LNCaP clone FGC (cell line): ENCODE measurements around the gene MRM2.

Source experiments
- DNase-seq: peaks from one replicate; pipeline ENCODE4 v3.0.0-alpha.2; 2011; ENCODE audit warnings: low read depth
- H3K4me3 ChIP-seq: 2 replicates; pipeline ENCODE4 v1.5.1; 2011; ENCODE audit warnings: mild to moderate bottlenecking, low read depth, low read length, control low read depth
- CTCF ChIP-seq: IDR thresholded peaks from 2 replicates; pipeline ENCODE4 v1.5.1; 2012; ENCODE audit warnings: mild to moderate bottlenecking; ENCODE audit not compliant: control insufficient read depth, insufficient read depth; ENCODE audit errors: extremely low read depth

The MRM2 gene

GRCh38 chr7:2257651-2258050 lies 15.6 kb upstream of the MRM2 start:
- H3K4me3 ChIP-seq: no peak overlapping the region
- no peak for TF ChIP-seq CTCF
- DNase-seq: no peak

- no peak for DNase-seq
- H3K4me3 ChIP-seq: no peak overlapping the region
- no peak for TF ChIP-seq CTCF
Observed at GRCh38 chr7:2257046-2257551, 15.1 kb upstream of the MRM2 start.

GRCh38 chr7:2256306-2257045 lies 14.5 kb upstream of the MRM2 start:
- TF ChIP-seq CTCF: no peak
- no peak overlapping the region for H3K4me3 ChIP-seq
- DNase-seq: no peak

GRCh38 chr7:2255145-2256139 lies 13.4 kb upstream of the MRM2 start:
- H3K4me3 ChIP-seq: no peak overlapping the region
- no peak for DNase-seq
- TF ChIP-seq CTCF: no peak

GRCh38 chr7:2254429-2255144 lies 12.6 kb upstream of the MRM2 start:
- DNase-seq: no peak
- H3K4me3 ChIP-seq: no peak overlapping the region
- TF ChIP-seq CTCF: no peak

GRCh38 chr7:2253525-2254244 lies 11.7 kb upstream of the MRM2 start:
- DNase-seq: no peak
- no peak for TF ChIP-seq CTCF
- no peak overlapping the region for H3K4me3 ChIP-seq
